Measurements from ENCODE around the gene PSMB3.

PSMB3 gene

GRCh38 chr17:38748892-38749222 is 3.7 kb upstream of the PSMB3 start:
- Histone ChIP-seq H3K79me2 (ENCODE audit: insufficient read depth, low read length) (peaks cover 10% of the 10 kb centered on the region), H3K9ac (ENCODE audit: low read length) (no peak overlapping the region), H3K27ac (ENCODE audit: low read depth, low read length, poor library complexity, severe bottlenecking) (no peak overlapping the region), H4K20me1 (ENCODE audit: insufficient read depth, low read length) (no peaks in the 10 kb centered on the region), H3K4me3 (ENCODE audit: low read depth, low read length, poor library complexity, severe bottlenecking) (peak overlapping the region; percentile 48), H3K27me3 (ENCODE audit: insufficient read depth, low read length) (peaks cover 5% of the 10 kb centered on the region; the same call in 1 of the 2 replicates), H3K36me3 (ENCODE audit: insufficient read depth, low read length) (peaks cover 3% of the 10 kb centered on the region; the same call in 1 of the 2 replicates), H3K4me1 (ENCODE audit: insufficient read depth, low read length, severe bottlenecking) (peaks cover 51% of the 10 kb centered on the region), H3F3A (ENCODE audit: insufficient read depth, low read length) (0 out of 2 replicates have a peak, but pooled peaks cover 4% of the 10 kb centered on the region), H3K9me3 (ENCODE audit: low read length) (no peaks in the 10 kb centered on the region), H3K9me2 (ENCODE audit: low read depth, low read length) (no peaks in the 10 kb centered on the region), H2AFZ (ENCODE audit: low read length) (no peak overlapping the region), H3K4me2 (ENCODE audit: low read length) (peak overlapping the region; percentile 50)
- no peak for TF ChIP-seq CTCF (IDR thresholded peaks at IDR 0.05; ENCODE audit: low read length)
- TF ChIP-seq EZH2 (IDR thresholded peaks at IDR 0.05; ENCODE audit: borderline replicate concordance, low read length), result no peak

GRCh38 chr17:38749223-38750043 is 3.1 kb upstream of the PSMB3 start:
- Histone ChIP-seq H3K9me2 (ENCODE audit: low read depth, low read length) (no peaks in the 10 kb centered on the region), H3K27me3 (ENCODE audit: insufficient read depth, low read length) (peaks cover 5% of the 10 kb centered on the region; the same call in 1 of the 2 replicates), H3K9ac (ENCODE audit: low read length) (no peak overlapping the region), H3K4me1 (ENCODE audit: insufficient read depth, low read length, severe bottlenecking) (peaks cover 54% of the 10 kb centered on the region), H3K9me3 (ENCODE audit: low read length) (no peaks in the 10 kb centered on the region), H3K4me3 (ENCODE audit: low read depth, low read length, poor library complexity, severe bottlenecking) (peak overlapping the region; percentile 11), H3K27ac (ENCODE audit: low read depth, low read length, poor library complexity, severe bottlenecking) (no peak overlapping the region), H3K79me2 (ENCODE audit: insufficient read depth, low read length) (peaks cover 10% of the 10 kb centered on the region), H3K36me3 (ENCODE audit: insufficient read depth, low read length) (peaks cover 9% of the 10 kb centered on the region), H2AFZ (ENCODE audit: low read length) (no peak overlapping the region), H3F3A (ENCODE audit: insufficient read depth, low read length) (0 out of 2 replicates have a peak, but pooled peaks cover 4% of the 10 kb centered on the region), H3K4me2 (ENCODE audit: low read length) (peak overlapping the region; percentile 50; the same call in 1 of the 2 replicates), H4K20me1 (ENCODE audit: insufficient read depth, low read length) (no peaks in the 10 kb centered on the region)
- no peak for TF ChIP-seq EZH2 (IDR thresholded peaks at IDR 0.05; ENCODE audit: borderline replicate concordance, low read length)
- TF ChIP-seq CTCF (IDR thresholded peaks at IDR 0.05; ENCODE audit: low read length), result no peak

- H3K27me3 ChIP-seq (ENCODE audit: insufficient read depth, low read length), result peaks cover 5% of the 10 kb centered on the region; the same call in 1 of the 2 replicates
- no peak overlapping the region for H3K4me3 ChIP-seq (ENCODE audit: low read depth, low read length, poor library complexity, severe bottlenecking)
- H2AFZ ChIP-seq (ENCODE audit: low read length), result no peak overlapping the region
- no peaks in the 10 kb centered on the region for H4K20me1 ChIP-seq (ENCODE audit: insufficient read depth, low read length)
- H3K9ac ChIP-seq (ENCODE audit: low read length), result no peak overlapping the region
- H3K4me2 ChIP-seq (ENCODE audit: low read length), result peak overlapping the region; percentile 87; the same call in 1 of the 2 replicates
- peaks cover 14% of the 10 kb centered on the region for H3K36me3 ChIP-seq (ENCODE audit: insufficient read depth, low read length)
- H3K4me1 ChIP-seq (ENCODE audit: insufficient read depth, low read length, severe bottlenecking), result peaks cover 54% of the 10 kb centered on the region
- 0 out of 2 replicates have a peak, but pooled peaks cover 4% of the 10 kb centered on the region for H3F3A ChIP-seq (ENCODE audit: insufficient read depth, low read length)
- H3K79me2 ChIP-seq (ENCODE audit: insufficient read depth, low read length), result peaks cover 10% of the 10 kb centered on the region
- no peaks in the 10 kb centered on the region for H3K9me2 ChIP-seq (ENCODE audit: low read depth, low read length)
- no peak overlapping the region for H3K27ac ChIP-seq (ENCODE audit: low read depth, low read length, poor library complexity, severe bottlenecking)
- no peaks in the 10 kb centered on the region for H3K9me3 ChIP-seq (ENCODE audit: low read length)
- TF ChIP-seq CTCF (IDR thresholded peaks at IDR 0.05; ENCODE audit: low read length), result no peak
- TF ChIP-seq EZH2 (IDR thresholded peaks at IDR 0.05; ENCODE audit: borderline replicate concordance, low read length), result no peak
These were observed 2.6 kb upstream of the PSMB3 start for GRCh38 chr17:38750044-38750311.

Measured in OCI-LY1 (cell line).